GM20000 (cell line): ENCODE data around the gene ICOS.
"Not testable (repeated sequence)": the region's sequence is repeated elsewhere in the genome, so short reads cannot be mapped to it uniquely, and the experiment has no call there.

ENCODE experiments used
- DNase-seq: peaks from one replicate; pipeline ENCODE4 v3.0.0; 2012; ENCODE audit warnings: low spot score
- CTCF ChIP-seq: IDR thresholded peaks from 2 replicates; pipeline ENCODE4 v1.5.1; 2012; ENCODE audit warnings: mild to moderate bottlenecking, control low read depth; ENCODE audit errors: extremely low read depth, missing control alignments

ICOS gene

GRCh38 chr2:203949228-203949627, 12.7 kb downstream of the ICOS start:
- no peak for DNase-seq
- TF ChIP-seq CTCF, result no peak

- DNase-seq, result peak; percentile 20
- no peak for TF ChIP-seq CTCF
Observed at GRCh38 chr2:203951366-203951902, 14.9 kb downstream of the ICOS start.

- TF ChIP-seq CTCF, result no peak
- no peak for DNase-seq
Observed at GRCh38 chr2:203959265-203959664, 22.7 kb downstream of the ICOS start.

- DNase-seq, result no peak
- no peak for TF ChIP-seq CTCF
Observed at GRCh38 chr2:203959672-203960071, 23.1 kb downstream of the ICOS start.

- no peak for DNase-seq
- no peak for TF ChIP-seq CTCF
Observed at GRCh38 chr2:203960811-203961210, 24.2 kb downstream of the ICOS start.

GRCh38 chr2:203965190-203965589, 28.6 kb downstream of the ICOS start:
- not testable (repeated sequence) for DNase-seq

GRCh38 chr2:203971251-203971650, 34.7 kb downstream of the ICOS start:
- TF ChIP-seq CTCF, result no peak
- DNase-seq, result no peak

- no peak for TF ChIP-seq CTCF
Observed at GRCh38 chr2:203972066-203972465, 35.5 kb downstream of the ICOS start.

More at GRCh38 chr2:203972066-203972465, 35.5 kb downstream of the ICOS start:
- no peak for DNase-seq
